GM21447 (cell line): ENCODE data around the gene CFAP46.
A peak's percentile ranks its signal among the peaks of the same experiment; 100 is the strongest.
"Not testable (repeated sequence)": the region's sequence is repeated elsewhere in the genome, so short reads cannot be mapped to it uniquely, and the experiment has no call there.

Experiments used
- ATAC-seq: cut with Tn5 transposase; IDR thresholded peaks from one replicate; pipeline ENCODE4 v1.9.1; 2021; ENCODE audit not compliant: unreplicated experiment

Gene CFAP46

GRCh38 chr10:132963430-132963960 lies 21.1 kb upstream of the CFAP46 start:
- ATAC-seq = no peak

- ATAC-seq = no peak
Measured at GRCh38 chr10:132962623-132963429, 20.5 kb upstream of the CFAP46 start.

GRCh38 chr10:132961787-132962622 lies 19.6 kb upstream of the CFAP46 start:
- ATAC-seq = peak; percentile 76

GRCh38 chr10:132961420-132961786 lies 19.0 kb upstream of the CFAP46 start:
- no peak for ATAC-seq

DNA sequence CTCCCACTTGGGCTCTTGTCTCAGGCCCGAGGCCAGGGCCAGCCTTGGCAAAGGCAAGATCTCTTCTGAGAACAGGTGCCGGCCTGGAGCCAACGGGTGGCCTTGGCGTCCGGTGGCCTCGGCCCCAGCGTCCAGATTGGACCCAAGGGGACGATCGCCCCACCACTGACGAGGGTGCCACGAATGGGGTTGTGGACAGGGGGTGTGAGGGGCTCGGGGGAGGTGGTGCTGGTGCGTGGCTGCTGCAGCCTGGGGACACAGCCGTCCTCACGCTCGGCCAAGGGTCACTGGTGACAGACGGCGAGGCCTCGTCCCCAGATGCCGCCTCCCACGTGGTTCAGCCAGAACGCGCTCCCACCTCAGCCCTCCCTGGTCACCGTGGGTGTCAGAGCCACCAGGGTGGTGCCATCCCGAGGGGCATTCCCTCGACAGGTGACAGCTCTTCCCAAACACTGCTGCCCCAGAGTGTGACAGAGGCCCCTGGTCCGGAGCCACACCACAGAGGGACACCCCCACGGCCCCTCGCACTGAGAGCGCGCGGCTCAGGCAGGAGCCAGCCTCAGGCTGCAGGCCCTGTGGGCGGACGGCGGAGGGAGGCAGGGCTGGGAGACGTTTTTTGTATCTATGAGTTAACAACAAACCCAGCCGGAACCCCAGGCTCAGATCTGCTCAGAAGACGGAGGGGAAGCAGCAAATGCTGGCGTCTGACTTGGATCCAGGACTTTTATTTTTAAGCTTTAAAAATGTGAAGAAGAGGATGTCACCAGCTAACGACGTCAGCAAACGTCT lies 18.5 kb upstream of the CFAP46 start:
- no peak for ATAC-seq

GRCh38 chr10:132960071-132960472 lies 17.7 kb upstream of the CFAP46 start:
- ATAC-seq = no peak

DNA sequence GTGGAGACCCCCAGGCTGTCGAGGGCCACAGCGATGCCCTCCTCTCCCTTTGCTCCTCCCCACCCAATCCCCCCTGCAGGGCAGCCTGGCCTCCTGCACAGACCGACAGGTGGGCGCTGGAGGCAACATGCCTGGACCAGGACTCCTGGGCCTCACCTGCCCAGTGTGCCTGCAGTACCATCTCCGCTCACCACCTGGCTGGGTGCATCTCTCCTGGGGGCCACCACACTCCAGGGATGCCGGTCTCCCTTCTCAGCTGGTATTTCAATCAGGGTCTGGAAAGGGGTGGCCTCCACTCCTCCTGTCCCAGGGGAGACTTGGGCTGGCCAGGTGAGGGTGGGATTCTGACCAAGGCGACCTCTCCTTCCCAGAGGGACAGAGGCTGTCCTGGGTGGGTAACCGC lies 17.2 kb upstream of the CFAP46 start:
- no peak for ATAC-seq

GRCh38 chr10:132958883-132959558 lies 16.7 kb upstream of the CFAP46 start:
- no peak for ATAC-seq

GRCh38 chr10:132957981-132958882 lies 15.9 kb upstream of the CFAP46 start:
- no peak for ATAC-seq

DNA sequence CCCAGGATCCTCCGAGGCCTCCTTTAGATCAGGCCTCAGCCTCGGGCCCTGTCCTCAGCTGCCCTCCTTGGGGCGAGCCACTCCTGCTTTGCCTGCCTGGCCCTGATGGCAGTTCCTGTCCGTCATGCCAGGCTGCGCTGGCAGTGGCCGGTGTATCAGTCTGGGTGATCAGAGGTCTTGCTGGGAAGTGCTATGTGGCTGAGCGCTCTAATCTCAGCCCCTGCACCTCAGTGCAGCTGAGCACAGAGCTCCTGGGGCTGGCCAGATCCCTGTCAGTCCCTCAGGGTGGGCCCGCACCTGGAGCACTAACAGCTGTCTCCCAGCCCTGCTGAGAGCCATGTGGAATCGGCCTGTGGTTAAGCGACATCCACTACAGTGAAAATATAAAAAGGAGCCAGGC lies 14.8 kb upstream of the CFAP46 start:
- ATAC-seq = no peak

DNA sequence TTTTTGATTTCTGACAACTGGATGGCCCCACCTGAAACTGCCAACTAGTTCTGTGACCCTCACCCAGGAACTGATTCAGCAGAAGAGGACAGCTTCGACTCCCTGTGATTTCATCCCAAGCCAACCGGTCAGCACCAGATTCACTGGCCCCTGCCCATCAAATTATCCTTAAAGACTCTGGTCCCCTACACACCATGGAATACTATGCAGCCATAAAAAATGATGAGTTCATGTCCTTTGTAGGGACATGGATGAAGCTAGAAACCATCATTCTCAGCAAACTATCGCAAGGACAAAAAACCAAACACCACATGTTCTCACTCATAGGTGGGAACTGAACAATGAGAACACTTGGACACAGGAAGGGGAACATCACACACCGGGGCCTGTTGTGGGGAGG lies 13.9 kb upstream of the CFAP46 start:
- ATAC-seq = not testable (repeated sequence)

DNA sequence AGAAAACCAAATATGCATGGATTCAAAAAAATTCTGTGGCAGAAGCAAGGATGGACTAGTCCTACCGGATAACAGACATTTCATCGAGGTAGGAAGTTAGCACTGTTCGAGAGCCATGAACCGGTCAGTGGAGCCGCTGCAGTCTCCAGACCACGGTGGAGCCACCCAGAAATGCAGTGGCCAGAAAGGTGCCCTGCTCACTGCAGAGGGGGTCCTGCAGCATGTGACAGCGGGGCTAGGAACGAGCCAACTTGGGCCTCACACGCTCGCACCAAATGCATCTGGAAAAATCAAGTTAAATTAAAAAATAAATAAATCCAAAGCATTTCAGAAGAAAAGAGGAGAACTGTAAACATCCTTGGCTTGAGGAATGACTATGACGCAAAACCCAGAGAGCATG lies 13.1 kb upstream of the CFAP46 start:
- ATAC-seq = no peak

DNA sequence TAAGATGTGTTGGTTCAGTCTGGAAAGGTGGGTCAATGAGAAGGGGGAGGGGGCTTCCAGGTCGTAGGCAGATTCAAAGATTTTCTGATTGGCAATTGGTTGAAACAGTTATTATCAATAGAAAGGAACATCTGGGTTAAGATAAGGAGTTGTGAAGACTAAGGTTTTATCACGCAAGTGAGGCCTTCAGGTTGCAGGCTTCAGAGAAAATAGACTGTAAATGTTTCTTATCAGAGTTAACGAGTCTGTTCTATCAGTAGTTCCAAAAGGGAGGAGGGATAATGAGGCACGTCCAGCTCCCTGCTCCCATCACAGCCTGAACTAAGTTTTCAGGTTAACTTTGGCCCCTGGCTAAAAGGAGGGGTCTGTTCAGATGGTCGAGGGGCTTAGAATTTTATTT lies 11.1 kb upstream of the CFAP46 start:
- no peak for ATAC-seq

- ATAC-seq = no peak
Measured at GRCh38 chr10:132951926-132952325, 9.6 kb upstream of the CFAP46 start.

GRCh38 chr10:132948351-132948750 lies 6.0 kb upstream of the CFAP46 start:
- ATAC-seq = no peak

DNA sequence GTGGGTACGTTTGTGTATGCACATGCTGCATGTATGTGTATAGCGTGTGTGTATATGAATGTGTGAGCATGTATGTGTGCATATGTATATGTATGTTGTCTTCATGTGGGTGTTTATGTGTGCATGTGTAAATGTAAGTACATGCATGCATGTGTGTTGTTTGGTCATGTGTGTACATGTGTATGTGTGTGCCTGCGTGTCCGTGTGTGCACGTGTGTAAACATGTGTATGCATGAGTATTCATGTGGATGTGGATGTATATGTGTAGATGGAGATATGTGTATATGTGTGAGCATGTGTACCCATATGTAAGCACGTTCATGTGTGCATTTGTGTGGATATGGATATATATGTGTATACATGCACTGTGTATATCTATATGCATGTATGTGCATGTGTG lies 5.5 kb upstream of the CFAP46 start:
- no peak for ATAC-seq

- no peak for ATAC-seq
Measured at GRCh38 chr10:132946806-132947546, 4.6 kb upstream of the CFAP46 start.

DNA sequence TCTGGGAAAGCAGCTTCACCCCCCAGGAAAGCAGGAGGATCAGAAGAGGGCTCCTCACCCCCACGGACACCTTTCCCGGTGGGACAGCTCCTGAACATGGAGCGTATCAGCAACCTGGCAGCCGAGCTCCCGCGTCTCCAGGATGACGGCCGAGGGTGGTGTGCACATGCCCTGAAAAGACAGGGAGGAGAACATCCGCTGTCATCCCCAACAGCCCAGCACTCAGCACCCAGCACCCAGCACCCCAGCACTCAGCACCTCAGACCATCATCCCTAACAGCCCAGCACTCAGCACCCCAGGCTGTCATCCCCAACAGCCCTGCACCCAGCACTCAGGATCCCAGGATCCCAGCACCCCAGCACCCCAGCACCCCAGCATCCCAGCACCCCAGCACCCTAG lies 3.9 kb upstream of the CFAP46 start:
- no peak for ATAC-seq

GRCh38 chr10:132945894-132946255 lies 3.5 kb upstream of the CFAP46 start:
- ATAC-seq = no peak
